Left forelimb (tissue), 1 donor: Measurements from ENCODE around the gene COL6A1.
"Not testable (repeated sequence)": the region's sequence is repeated elsewhere in the genome, so short reads cannot be mapped to it uniquely, and the experiment has no call there.

Source experiments
- DNase-seq: peaks from one replicate; pipeline ENCODE4 v3.0.0-alpha.2; 2018; ENCODE audit warnings: low spot score

The COL6A1 gene

DNA sequence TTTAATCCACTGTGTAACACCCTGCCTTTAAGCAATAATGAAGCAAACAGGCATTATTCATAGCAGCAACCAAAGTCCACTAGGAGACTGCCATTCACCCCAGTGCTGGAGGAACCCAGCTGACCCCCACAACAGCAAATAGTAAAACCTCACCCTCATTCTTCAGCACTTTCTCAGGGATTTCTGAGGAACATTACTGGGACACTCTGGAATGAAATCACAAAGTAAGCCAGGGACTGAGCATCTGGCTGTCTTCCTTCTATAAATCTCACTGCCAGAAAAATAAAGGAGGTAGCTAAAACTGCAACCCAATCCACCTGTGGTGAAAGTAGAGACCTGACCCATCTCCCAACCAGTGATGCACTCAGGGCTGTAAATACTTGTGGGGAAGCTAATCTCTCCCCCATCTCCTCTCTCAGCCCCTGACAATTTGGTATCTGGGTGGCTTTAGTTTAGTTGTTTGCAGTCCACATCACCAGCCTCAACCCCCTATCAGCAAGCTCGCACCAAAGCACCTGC, 47.1 kb downstream of the COL6A1 start:
- DNase-seq: no peak

GRCh38 chr21:46029186-46029924, 47.8 kb downstream of the COL6A1 start:
- no peak for DNase-seq

DNA sequence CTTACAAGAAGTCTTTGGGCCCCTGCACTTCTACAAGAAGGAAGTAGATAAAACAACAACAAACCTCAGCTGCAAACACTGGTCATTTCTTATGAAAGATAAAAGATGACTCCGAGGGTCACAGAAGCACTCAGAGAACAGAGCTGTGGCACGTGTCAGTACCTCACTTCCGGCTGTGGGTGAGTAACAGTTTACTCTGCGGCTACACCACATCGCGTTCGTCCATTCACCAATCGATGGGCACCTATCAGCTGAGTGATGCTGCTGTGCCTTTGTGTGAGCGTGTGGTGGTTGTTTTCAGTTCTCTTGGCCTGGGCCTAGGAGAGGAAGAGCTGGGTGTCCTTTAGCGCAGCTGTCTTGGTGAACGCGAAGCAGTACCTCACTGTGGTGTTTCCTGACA, 49.9 kb downstream of the COL6A1 start:
- DNase-seq: no peak

DNA sequence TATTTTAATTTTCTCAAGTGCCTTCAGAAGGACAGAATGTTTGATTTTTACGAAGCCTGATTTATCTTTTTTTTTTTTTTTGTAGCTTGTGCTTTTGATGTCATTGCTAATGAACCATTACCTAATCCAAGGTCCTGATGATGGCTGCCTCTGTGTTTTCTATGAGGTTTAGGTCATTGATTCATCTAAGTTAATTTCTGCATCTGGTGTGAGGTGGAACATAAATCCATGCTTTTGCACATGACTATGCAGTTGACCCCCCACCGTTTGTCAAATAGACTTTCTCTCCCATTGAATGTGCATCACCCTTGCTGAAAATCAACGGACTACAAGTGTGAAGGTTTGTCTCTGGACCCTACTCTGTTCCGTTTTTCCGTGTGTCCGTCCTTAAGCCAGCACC, 50.5 kb downstream of the COL6A1 start:
- no peak for DNase-seq

GRCh38 chr21:46033410-46034400, 52.1 kb downstream of the COL6A1 start:
- DNase-seq: no peak

DNA sequence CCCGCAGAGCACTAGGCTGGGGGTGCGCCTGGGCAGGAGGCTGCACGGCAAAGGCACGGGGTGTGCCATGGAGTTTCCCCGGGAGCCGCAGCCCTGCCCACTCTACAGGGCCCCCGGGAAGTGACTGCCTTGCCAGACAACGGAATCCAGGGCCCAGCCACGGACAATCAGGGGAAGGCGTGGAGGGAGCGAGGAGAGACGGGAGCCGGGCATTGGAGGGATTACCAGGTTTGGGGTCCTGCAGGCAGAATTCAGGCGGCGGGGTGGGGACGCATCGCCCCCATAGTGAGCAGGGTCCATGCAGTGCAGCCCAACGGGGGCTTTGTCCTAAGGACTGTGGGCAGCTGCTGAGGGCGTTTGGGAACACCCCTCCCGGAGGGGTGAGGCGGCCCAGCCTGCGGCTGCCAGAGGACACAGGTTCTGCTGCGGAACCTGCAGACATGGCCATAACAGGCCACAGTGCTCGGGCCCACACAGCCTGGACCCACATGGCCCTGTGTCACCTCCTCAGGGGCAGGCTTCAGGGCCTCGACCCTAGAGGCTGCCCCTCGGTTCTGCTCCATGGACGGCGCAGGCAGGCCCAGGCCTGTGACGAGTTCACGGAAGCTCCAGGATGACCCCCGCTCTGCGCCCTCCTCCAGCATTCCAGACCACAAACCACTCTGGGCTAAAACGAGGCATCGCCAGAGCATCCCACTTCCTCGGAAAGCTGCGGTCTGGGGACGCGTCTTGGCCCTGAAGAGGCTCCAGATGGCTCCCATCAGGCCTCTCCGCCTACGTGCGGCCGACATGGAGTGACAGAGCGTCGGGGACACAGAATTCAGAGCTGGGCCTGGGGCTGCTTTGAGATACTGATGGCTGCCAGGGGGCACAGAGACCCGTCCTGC, 54.5 kb downstream of the COL6A1 start:
- DNase-seq: no peak

GRCh38 chr21:46036696-46037330, 55.2 kb downstream of the COL6A1 start:
- DNase-seq: no peak

DNA sequence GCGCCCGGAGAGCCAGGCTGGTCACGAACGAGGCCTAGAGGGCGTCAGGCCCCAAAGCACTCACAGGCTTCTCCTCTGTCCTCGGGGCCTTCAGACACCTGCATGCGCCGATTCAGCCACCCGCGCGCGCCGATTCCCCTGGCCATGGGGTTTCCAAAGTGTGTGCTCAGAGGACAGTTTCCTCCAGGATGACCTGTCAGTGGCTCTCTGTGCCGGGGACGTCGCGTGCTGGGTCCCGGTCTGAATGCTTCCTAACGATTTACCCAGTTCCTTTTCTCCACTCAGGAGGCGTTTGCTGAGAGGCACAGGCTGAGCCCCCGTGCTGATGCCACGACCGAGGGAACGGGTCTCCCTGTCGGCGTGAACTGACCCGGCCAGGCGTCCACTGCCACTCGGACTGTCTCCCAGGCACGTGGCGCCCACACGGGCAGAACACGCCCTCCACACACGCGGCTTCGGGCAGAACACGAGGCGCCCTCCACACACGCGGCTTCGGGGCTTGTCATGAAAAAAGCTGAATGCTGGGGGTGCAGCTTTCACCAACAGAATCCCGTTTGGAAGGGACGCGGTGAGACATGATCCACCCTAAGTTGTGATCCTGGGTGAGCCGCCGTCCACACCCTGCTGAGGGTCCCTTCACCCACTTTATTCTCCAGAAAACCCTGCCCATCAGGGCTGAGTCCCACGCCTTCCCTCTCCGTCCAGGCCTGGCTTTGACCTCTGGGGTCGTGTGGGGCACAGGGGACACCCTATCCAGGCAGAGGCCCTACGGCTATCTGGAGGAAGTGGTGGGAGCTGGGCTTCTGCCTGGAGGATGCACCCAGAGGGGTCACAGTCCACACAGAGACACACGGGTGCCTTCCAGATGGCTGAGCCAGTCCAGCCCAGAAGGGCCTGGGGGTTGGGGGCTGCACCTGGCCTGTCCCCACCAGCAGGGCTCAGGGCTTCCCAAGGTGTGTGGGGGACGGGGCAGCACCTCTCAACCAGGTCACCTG, 56.1 kb downstream of the COL6A1 start:
- DNase-seq: no peak

GRCh38 chr21:46038341-46038829, 56.8 kb downstream of the COL6A1 start:
- DNase-seq: no peak

GRCh38 chr21:46038871-46039397, 57.4 kb downstream of the COL6A1 start:
- peak; percentile 65 for DNase-seq

- peak; percentile 55 for DNase-seq
Measured at GRCh38 chr21:46039891-46040660, 58.5 kb downstream of the COL6A1 start.

DNA sequence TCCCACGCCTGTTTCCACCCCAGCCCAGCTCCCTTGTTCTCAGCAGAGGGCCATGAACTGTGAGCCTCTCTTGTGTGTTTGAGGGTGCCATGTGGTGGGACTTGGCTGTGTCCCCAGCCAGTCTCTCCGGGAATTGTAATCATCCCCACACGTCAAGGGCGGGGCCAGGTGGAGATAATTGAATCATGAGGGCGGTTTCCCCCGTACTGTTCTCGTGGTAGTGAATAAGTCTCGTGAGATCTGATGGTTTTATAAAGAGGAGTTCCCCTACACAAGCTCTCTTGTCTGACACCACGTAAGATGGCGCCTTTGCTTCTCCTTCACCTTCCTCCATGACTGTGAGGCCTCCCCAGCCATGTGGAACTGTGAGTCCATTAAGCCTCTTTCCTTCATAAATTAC, 59.1 kb downstream of the COL6A1 start:
- DNase-seq: no peak

DNA sequence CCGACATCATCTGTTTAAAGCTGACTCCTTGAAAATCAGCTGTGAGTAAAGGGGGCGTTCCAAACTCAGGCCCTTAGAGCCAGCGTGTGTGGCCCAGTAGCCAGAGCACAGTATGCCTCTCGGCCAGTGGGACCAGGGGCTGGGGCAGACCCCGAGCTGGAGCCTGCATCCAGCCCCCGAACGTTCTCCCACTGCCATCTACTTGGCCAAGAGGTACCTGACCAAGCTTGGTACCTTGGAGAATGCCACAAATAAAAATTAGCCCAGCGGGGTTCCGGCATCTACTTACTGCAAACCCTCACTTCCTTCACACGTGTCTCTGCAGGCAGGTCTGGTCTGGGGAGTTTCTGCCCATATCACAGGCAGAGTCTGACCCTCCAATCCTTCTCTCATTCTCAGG, 59.6 kb downstream of the COL6A1 start:
- peak; percentile 55 for DNase-seq

GRCh38 chr21:46045154-46045553, 63.6 kb downstream of the COL6A1 start:
- DNase-seq: no peak

- DNase-seq: peak; percentile 54
Measured at GRCh38 chr21:46046471-46046870, 64.9 kb downstream of the COL6A1 start.

GRCh38 chr21:46046906-46047305, 65.3 kb downstream of the COL6A1 start:
- DNase-seq: not testable (repeated sequence)

- peak; percentile 93 for DNase-seq
Measured at GRCh38 chr21:46048926-46049889, 67.6 kb downstream of the COL6A1 start.
